T-helper 2 cell treated with Interferon-gamma antibody and Interleukin-4, amounts not matched to agents 100 ng/mL and 5 ng/mL, for 36 hours (primary cell): ENCODE results near the gene KIAA1217. TPM values are rescaled to one million over a fixed set of nuclear protein-coding genes. Genes with fewer than 3 reads are reported as not detected.

Experiments used
- intact Hi-C: fragments of 100-400 bp; cut with micrococcal nuclease; formaldehyde crosslinking; loops from one replicate; pipeline ENCODE4 v1.15.1; 2023
- total RNA-seq: library from RNA; stranded (reverse); gene quantifications from 2 replicates; pipeline ENCODE4 v1.2.3, GENCODE V29; 2022

Gene KIAA1217
- total RNA-seq = 0.11 and 0.36 TPM in 2 replicates

- intact Hi-C loops = loop anchor here (10.0 kb wide), 1 partner anchor 306 kb away; no protein-coding TSS in a partner anchor
Measured at GRCh38 chr10:24208661-24209431, at the start of gene KIAA1217. Gene KIAA1217 (plus strand): TSS chr10:24209138. CDS start chr10:24209194, 56 bp downstream.

GRCh38 chr10:24162206-24162985, 46.5 kb upstream of the KIAA1217 start:
- intact Hi-C loops = no loop called here

GRCh38 chr10:24163485-24163884, 45.5 kb upstream of the KIAA1217 start:
- intact Hi-C loops = no loop called here

GRCh38 chr10:24168258-24169170, 40.4 kb upstream of the KIAA1217 start:
- intact Hi-C loops = no loop called here

- intact Hi-C loops = no loop called here
Measured at GRCh38 chr10:24170199-24170598, 38.7 kb upstream of the KIAA1217 start.

- intact Hi-C loops = no loop called here
Measured at GRCh38 chr10:24172909-24173308, 36.0 kb upstream of the KIAA1217 start.

- intact Hi-C loops = no loop called here
Measured at GRCh38 chr10:24174014-24174413, 34.9 kb upstream of the KIAA1217 start.

- intact Hi-C loops = no loop called here
Measured at GRCh38 chr10:24176658-24177057, 32.3 kb upstream of the KIAA1217 start.

- intact Hi-C loops = no loop called here
Measured at GRCh38 chr10:24177636-24178035, 31.3 kb upstream of the KIAA1217 start.

GRCh38 chr10:24180891-24181290, 28.0 kb upstream of the KIAA1217 start:
- intact Hi-C loops = no loop called here

GRCh38 chr10:24184455-24184854, 24.5 kb upstream of the KIAA1217 start:
- intact Hi-C loops = no loop called here

GRCh38 chr10:24193330-24193729, 15.6 kb upstream of the KIAA1217 start:
- intact Hi-C loops = no loop called here

- intact Hi-C loops = loop anchor here (5.0 kb wide), 1 partner anchor 1040 kb away; no protein-coding TSS in a partner anchor
Measured at GRCh38 chr10:24197263-24197662, 11.7 kb upstream of the KIAA1217 start.

GRCh38 chr10:24201503-24202180, 7.3 kb upstream of the KIAA1217 start:
- intact Hi-C loops = loop anchor here (10.0 kb wide), 1 partner anchor 313 kb away; no protein-coding TSS in a partner anchor

- intact Hi-C loops = loop anchor here (10.0 kb wide), 1 partner anchor 313 kb away; no protein-coding TSS in a partner anchor
Measured at GRCh38 chr10:24202181-24202570, 6.8 kb upstream of the KIAA1217 start.

GRCh38 chr10:24205821-24206220, 3.1 kb upstream of the KIAA1217 start:
- intact Hi-C loops = loop anchor here (10.0 kb wide), 1 partner anchor 309 kb away; no protein-coding TSS in a partner anchor

GRCh38 chr10:24206334-24206733, 2.6 kb upstream of the KIAA1217 start:
- intact Hi-C loops = loop anchor here (10.0 kb wide), 1 partner anchor 308 kb away; no protein-coding TSS in a partner anchor

- intact Hi-C loops = loop anchor here (10.0 kb wide), 1 partner anchor 308 kb away; no protein-coding TSS in a partner anchor
Measured at GRCh38 chr10:24206926-24207325, 2.0 kb upstream of the KIAA1217 start.

- intact Hi-C loops = loop anchor here (10.0 kb wide), 1 partner anchor 307 kb away; no protein-coding TSS in a partner anchor
Measured at GRCh38 chr10:24207341-24207740, 1.6 kb upstream of the KIAA1217 start.
